Effector CD8-positive, alpha-beta T cell (primary cell): Measurements from ENCODE around the gene CLEC11A.

ENCODE experiments used
- DNase-seq: peaks from one replicate; lab custom pipeline; 2025; lab: John Stamatoyannopoulos, UW
- total RNA-seq, 4 experiments: gene quantifications; one replicate each; lab custom pipeline; 2026; lab: John Stamatoyannopoulos, UW

The CLEC11A gene, protein sequence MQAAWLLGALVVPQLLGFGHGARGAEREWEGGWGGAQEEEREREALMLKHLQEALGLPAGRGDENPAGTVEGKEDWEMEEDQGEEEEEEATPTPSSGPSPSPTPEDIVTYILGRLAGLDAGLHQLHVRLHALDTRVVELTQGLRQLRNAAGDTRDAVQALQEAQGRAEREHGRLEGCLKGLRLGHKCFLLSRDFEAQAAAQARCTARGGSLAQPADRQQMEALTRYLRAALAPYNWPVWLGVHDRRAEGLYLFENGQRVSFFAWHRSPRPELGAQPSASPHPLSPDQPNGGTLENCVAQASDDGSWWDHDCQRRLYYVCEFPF
- total RNA-seq = 0.10 to 1.5 (median 0.36) reads per million in 4 experiments

GRCh38 chr19:50723069-50723468 lies at the start of gene CLEC11A:
CLEC11A (plus strand) TSS chr19:50723364; CDS start chr19:50723526, 162 bp downstream.
- no peak for DNase-seq

GRCh38 chr19:50676625-50677197 lies 46.5 kb upstream of the CLEC11A start:
- DNase-seq = no peak

GRCh38 chr19:50677636-50678035 lies 45.5 kb upstream of the CLEC11A start:
- no peak for DNase-seq

DNA sequence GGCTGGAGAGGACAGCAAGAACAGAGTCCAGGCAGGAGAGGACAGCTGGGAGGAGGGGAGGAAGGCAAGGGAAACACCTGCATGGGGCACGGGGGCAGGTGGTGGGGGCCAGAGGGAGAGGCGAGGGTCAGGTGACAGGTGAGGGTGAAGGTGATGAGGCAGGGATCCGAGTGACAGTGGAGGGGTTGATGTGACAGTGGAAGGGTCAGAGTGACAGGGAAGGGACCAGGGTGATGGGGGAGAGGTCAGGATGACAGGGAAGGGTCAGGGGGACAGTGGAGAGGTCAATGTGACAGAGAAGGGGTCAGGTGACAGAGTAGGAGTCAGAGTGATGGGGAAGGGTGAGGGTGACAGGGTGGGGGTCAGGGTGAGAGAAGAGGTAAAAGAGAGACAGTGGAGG lies 44.8 kb upstream of the CLEC11A start:
- DNase-seq = no peak

DNA sequence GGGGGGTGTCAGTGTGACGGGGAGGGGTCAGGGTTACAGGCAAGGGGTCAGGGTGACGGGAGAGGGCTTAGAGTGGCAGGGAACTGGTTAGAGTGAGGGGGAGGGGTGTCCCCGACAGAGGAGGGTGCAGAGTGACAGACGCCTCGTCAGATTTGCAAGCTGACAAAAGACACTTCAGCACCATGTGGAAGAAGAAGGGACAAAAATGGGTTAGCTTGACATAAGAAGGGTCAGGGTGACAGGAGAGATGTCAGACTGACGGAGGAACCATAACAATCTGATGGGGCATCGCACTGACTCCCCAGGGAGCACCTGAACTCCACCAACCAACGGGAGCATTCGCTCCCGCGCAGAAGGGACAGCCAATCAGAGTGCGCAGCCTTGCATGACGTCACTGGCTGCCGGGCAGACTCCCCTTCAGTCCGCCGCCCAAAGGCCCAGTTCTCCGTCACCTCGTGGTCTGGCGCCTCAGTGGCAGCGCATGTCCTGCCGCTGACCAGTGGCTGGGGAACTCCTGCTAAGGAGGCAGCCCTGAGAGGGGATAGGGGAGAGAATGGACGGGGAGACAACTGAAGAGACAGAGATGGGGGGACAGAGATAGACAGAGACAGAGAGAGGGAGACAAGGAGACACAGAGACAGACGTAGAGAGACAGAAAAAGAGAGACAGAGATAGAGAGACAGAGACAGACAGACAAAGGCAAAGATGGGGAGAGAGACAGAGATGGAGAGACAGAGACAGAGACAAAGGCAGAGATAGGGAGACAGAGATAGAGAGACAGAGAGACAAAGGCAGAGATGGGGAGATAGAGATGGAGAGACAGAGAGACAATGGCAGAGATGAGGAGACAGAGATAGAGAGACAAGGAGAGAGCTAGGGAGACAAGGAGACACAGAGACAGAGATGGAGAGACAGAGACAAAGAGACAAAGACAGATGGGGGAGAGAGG lies 43.7 kb upstream of the CLEC11A start:
- DNase-seq = peak; percentile 68

- no peak for DNase-seq
These were observed 36.7 kb upstream of the CLEC11A start for GRCh38 chr19:50686310-50687032.

- DNase-seq = no peak
These were observed 34.4 kb upstream of the CLEC11A start for GRCh38 chr19:50688766-50689165.

GRCh38 chr19:50690439-50690838 lies 32.7 kb upstream of the CLEC11A start:
- DNase-seq = no peak

DNA sequence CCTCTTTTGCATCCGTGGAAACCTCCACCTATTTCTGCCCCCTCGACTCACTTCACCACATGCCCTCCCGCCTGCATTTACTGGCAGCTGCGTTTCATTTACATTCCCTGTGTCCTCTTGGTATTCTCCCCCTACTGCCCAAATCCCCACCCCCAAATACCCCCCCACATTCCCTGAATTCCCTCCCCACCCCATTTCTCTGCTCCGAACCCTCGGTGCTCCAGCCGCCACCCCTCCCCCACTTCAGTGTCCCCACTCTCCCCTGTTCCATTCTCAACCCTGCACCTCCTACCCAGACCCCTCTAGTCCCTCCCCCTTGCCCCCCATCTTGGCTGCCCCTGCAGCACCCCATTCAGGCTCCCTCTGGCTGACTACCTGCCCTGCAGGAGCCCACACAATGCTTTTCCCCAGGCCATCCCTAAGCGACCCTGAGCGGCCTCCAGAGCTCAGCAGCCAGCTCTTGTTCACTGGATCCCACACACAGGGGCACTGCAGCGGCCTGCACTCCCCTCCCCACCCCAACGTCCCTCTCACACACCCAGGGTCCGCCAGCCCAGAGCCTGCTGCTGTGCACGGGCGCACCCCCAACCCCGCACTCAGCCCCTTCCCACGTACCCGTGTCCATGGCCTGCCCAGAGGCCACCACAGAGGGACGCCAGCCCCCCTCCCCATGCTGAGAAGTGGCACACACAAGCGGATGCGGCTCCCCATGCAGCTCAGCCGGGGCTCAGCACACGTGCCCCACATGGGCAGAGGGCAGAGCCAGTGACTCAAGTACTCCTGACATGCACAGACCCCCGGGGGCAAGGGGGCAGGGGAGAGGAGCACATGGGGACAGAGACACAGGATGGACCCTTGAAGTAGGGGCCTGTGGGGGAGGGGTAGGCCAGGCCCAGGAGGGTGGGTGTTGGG lies 29.8 kb upstream of the CLEC11A start:
- no peak for DNase-seq

DNA sequence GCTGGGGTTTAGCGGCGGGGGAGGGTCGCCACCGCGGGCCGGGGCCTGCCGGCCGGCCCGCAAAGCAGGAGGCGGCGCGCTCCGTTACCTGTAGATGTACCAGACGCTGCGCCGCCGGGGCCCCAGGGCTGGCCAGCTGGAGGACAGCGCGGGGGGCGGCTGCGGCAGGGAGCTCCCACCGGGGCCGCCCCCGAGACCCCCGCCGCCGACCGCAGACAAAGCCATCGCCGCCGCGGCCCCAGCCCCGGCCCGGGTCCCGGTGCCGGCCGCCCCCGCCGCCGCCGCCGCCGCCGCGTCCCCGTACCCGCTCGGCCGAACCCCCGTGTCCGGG lies 28.4 kb upstream of the CLEC11A start:
- no peak for DNase-seq

DNA sequence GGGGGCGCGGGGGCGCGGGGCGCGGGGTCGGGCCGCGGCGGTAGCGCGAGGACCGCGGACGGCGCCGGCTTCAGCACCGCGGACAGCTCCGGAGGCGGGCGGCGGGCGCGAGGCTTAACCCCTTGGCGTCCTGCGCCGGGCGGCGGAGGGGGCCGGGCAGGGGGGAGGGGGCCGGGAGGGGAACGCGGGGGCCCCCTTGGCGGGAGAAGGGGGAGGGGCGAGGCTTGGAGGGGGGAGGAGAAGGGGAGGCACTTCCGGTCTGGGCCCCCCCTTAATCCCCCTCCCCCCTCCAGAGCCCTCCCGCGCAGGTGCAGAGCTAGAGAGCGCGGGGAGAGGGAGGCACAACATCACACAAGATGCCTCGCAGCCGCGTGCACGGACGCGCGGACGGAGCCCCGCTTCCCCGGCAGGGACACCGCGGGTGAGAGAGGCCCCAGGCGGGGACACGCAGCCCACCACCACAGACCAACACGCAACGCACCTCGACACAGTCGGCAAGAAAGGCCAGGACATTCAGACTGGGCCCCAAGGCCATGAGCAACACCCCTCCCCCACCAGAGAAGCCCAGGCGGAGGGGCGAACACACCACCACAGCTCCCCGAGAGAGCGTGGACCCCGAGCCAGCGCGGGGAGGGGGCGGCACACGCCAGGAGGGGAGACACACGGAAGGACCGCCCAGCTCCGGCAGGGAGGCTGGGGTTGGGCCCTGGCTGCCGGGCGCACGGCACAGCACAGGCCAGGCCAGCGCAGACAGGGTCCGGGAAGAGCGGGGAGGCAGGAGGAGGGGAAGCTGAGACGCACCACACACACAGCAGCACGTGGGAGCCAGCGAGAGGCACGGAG lies 27.7 kb upstream of the CLEC11A start:
- no peak for DNase-seq

- no peak for DNase-seq
These were observed 27.1 kb upstream of the CLEC11A start for GRCh38 chr19:50696094-50696483.

DNA sequence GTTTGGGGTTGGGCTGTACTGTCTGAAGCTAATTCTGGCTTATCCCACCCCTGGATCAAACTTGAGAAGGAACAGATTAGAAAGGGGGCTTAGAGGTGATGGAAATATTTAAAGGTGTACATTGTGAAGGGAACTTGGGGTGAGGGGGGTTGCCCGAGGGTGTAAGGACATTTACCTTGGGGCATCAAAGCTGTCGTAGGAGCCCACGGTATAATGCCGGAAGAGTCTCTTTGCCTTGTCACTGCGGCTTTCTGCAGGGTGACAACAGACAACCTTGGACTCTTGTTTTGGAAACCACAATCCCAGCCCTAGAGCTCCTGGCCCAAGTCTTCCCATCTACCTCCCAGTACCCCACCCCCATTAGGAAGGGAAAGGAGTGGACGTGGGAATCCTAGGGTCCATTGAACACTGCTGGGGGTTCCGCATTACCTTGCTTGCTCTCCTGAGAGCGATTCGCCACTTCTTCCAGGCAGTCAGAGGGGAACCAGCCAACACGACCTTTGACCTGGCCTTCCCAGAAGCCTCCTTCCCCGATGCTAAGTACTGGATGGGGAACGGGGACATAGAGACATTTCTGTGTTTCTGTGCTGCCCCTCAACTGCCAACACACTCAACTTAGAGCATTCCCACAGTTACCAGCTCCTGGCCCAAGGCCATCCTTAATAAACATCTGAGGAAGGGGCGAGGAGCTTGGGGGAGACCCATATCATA lies 25.6 kb upstream of the CLEC11A start:
- no peak for DNase-seq

GRCh38 chr19:50701367-50701985 lies 21.7 kb upstream of the CLEC11A start:
- DNase-seq = no peak

GRCh38 chr19:50702158-50702870 lies 20.9 kb upstream of the CLEC11A start:
- DNase-seq = no peak

- DNase-seq = no peak
These were observed 20.0 kb upstream of the CLEC11A start for GRCh38 chr19:50702871-50703829.
